ENCODE results near the gene SPINK6. TPM values are rescaled to one million over a fixed set of nuclear protein-coding genes. Genes with fewer than 3 reads are reported as not detected.

The SPINK6 gene
- total RNA-seq, 2 donors from 2014 or later = not detected

GRCh38 chr5:148248894-148249293 lies 46.1 kb downstream of the SPINK6 start:
- no peaks in the 10 kb centered on the region for H3K4me1 ChIP-seq
- no peaks in the 10 kb centered on the region for H3K27me3 ChIP-seq
- ATAC-seq = no peak
- WGBS, 2 donors = 61 to 66% methylated on average over 2 of the region's 2 CpGs
- no peak overlapping the region for H3K4me3 ChIP-seq
- no peaks in the 10 kb centered on the region for H3K36me3 ChIP-seq (replicated peaks in 1 of 2; ENCODE audit: insufficient read depth in 1 of 2, low read depth in 2 of 2)
- H3K27ac ChIP-seq = no peak overlapping the region
- H3K9me3 ChIP-seq = no peaks in the 10 kb centered on the region
- intact Hi-C loops (cut with DNase I) = no loop called here
- TF ChIP-seq, protein P1, sequence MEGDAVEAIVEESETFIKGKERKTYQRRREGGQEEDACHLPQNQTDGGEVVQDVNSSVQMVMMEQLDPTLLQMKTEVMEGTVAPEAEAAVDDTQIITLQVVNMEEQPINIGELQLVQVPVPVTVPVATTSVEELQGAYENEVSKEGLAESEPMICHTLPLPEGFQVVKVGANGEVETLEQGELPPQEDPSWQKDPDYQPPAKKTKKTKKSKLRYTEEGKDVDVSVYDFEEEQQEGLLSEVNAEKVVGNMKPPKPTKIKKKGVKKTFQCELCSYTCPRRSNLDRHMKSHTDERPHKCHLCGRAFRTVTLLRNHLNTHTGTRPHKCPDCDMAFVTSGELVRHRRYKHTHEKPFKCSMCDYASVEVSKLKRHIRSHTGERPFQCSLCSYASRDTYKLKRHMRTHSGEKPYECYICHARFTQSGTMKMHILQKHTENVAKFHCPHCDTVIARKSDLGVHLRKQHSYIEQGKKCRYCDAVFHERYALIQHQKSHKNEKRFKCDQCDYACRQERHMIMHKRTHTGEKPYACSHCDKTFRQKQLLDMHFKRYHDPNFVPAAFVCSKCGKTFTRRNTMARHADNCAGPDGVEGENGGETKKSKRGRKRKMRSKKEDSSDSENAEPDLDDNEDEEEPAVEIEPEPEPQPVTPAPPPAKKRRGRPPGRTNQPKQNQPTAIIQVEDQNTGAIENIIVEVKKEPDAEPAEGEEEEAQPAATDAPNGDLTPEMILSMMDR (IDR thresholded peaks at IDR 0.05) = no peak
- TF ChIP-seq POLR2A (IDR thresholded peaks at IDR 0.05) = no peak
- DNase-seq = no peak

DNA sequence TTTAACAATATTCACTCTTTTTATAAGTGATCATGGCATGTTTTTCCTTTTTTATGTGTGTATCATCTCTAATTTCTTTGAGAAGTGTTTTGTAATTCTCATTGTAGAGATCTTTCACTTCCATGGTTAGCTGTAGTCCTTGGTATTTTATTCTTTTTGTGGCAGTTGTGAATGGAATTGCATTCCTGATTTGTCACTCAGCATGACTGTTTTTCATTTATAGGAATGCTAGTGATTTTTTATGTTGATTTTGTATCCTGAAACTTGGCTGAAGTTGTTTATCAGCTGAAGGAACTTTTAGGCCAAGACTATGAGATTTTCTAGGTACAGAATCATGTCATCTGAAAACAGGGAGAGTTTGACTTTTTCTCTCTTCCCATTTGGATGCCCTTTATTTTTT lies 52.6 kb downstream of the SPINK6 start:
- intact Hi-C loops (cut with DNase I) = no loop called here
- Histone ChIP-seq H3K9me3 (peaks cover 0 to 24% (median 0%) of the 10 kb centered on the region in 3 donors), H3K36me3 (replicated peaks in 1 of 2; ENCODE audit: insufficient read depth in 1 of 2, low read depth in 2 of 2) (no peaks in the 10 kb centered on the region), H3K27me3 (no peaks in the 10 kb centered on the region), H3K4me3 (no peak overlapping the region), H3K4me1 (no peaks in the 10 kb centered on the region), H3K27ac (no peak overlapping the region)
- TF ChIP-seq POLR2A (IDR thresholded peaks at IDR 0.05) = no peak
- TF ChIP-seq, protein P1 (IDR thresholded peaks at IDR 0.05) = no peak
- DNase-seq = no peak
- ATAC-seq = no peak

DNA sequence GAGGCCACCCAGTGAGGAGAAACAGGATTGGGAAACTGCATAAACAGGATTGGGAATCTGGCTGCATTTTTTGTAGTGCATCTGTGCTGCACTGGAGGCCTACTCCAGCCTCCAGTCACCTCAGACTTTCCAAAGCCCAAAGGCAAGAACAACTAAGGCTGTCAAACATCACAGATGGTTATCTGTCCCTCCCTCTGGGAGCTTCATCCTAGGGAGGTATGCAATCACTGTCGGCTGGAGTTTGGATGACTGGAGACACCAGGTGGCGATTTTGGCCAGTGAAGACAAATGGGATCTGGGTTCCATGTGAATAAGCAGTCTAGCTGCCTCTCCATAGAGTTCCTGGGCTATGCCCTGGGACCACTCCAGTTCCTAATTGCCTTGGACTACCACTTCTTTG lies 56.4 kb downstream of the SPINK6 start:
- H3K27me3 ChIP-seq = no peaks in the 10 kb centered on the region
- no peak overlapping the region for H3K27ac ChIP-seq
- TF ChIP-seq, protein P1 (IDR thresholded peaks at IDR 0.05) = no peak
- no peak for TF ChIP-seq POLR2A (IDR thresholded peaks at IDR 0.05)
- H3K9me3 ChIP-seq = peaks cover 0 to 24% (median 0%) of the 10 kb centered on the region in 3 donors
- intact Hi-C loops (cut with DNase I) = no loop called here
- DNase-seq = no peak
- H3K4me3 ChIP-seq = no peak overlapping the region
- no peak for ATAC-seq
- no peaks in the 10 kb centered on the region for H3K4me1 ChIP-seq
- WGBS, 2 donors = 71 to 81% methylated on average over 2 of the region's 2 CpGs
- no peaks in the 10 kb centered on the region for H3K36me3 ChIP-seq (replicated peaks in 1 of 2; ENCODE audit: insufficient read depth in 1 of 2, low read depth in 2 of 2)

GRCh38 chr5:148261221-148261620 lies 58.4 kb downstream of the SPINK6 start:
- no peak for ATAC-seq
- DNase-seq = no peak
- no peak for TF ChIP-seq POLR2A (IDR thresholded peaks at IDR 0.05)
- TF ChIP-seq, protein P1 (IDR thresholded peaks at IDR 0.05) = no peak
- Histone ChIP-seq H3K4me3 (no peak overlapping the region), H3K9me3 (peaks cover 0 to 24% (median 0%) of the 10 kb centered on the region in 3 donors), H3K36me3 (replicated peaks in 1 of 2; ENCODE audit: insufficient read depth in 1 of 2, low read depth in 2 of 2) (no peaks in the 10 kb centered on the region), H3K27ac (no peak overlapping the region), H3K27me3 (no peaks in the 10 kb centered on the region), H3K4me1 (no peaks in the 10 kb centered on the region)
- intact Hi-C loops (cut with DNase I) = no loop called here

Small RNAs within 50 kb of the gene (small RNA-seq; reads per million reads assigned to genes)
- not detected for gene HMGN1P16

Other genes starting within 250 kb of the SPINK6 start
- gene SPINK5, start 139.1 kb upstream of the SPINK6 start, total RNA-seq = 1 to 10 TPM in 1 of 2 donors, under 1 TPM in 1; 0.52 to 1.6 TPM
- not detected for gene SPINK14, start 34.5 kb upstream of the SPINK6 start, total RNA-seq
- gene MARCOL, start 35.5 kb downstream of the SPINK6 start, total RNA-seq = not detected
- 1 to 10 TPM; 2.6 to 5.7 TPM for gene SPINK13, start 65.8 kb downstream of the SPINK6 start, total RNA-seq
- not detected for gene SPINK7, start 109.4 kb downstream of the SPINK6 start, total RNA-seq
- gene SPINK9, start 132.5 kb downstream of the SPINK6 start, total RNA-seq = not detected
- gene FBXO38, start 180.9 kb downstream of the SPINK6 start, total RNA-seq = 10 to 100 TPM; 37.9 to 45.7 TPM